K562 (cell line): ENCODE data around the gene CHCHD6. TPM values are rescaled to one million over a fixed set of nuclear protein-coding genes. Genes with fewer than 3 reads are reported as not detected.

Source experiments
- ATAC-seq: fragments of 200-7000 bp; cut with Tn5 transposase; 3 replicates; pipeline ENCODE4 v1.9.1; 2020; ENCODE audit warnings: moderate library complexity
- BruUV-seq: library from RNA; stranded (reverse); fragments of 400-500 nt; replicated peaks from 2 replicates; lab custom pipeline; 2021; lab: Mats Ljungman, UMichigan
- CTCF ChIA-PET: fragments of 300-600 bp; formaldehyde crosslinking; extraction: SDS; loops from one replicate; lab custom pipeline; 2021; ENCODE audit warnings: low intra/inter-chr PET ratio; lab: Yijun Ruan, JAX
- POLR2A ChIA-PET: fragments of 300-600, 350-650 bp; sonication (Branson Sonifier 250); formaldehyde crosslinking; extraction: SDS; loops from one replicate; lab custom pipeline; 2021; ENCODE audit warnings: antibody characterized with exemption, inconsistent platforms; lab: Yijun Ruan, JAX
- DNase-seq, 4 experiments: peaks; one replicate each; pipeline versions ENCODE4 v3.0.0 to v3.0.0-alpha.2; 2011 to 2018; ENCODE audit warnings: low spot score in 3 of 4, mixed read lengths in 3 of 4; ENCODE audit errors: extremely low read depth in 1 of 4
- FAIRE-seq: peaks from 2 replicates; lab custom pipeline; 2011; peaks lifted over from hg19 to GRCh38; lab: Jason Lieb, UNC
- H2AFZ ChIP-seq: 2 replicates; pipeline ENCODE4 v1.6.0; 2011; ENCODE audit warnings: low read depth, low read length, control low read depth, inconsistent platforms
- H3K27ac ChIP-seq: fragments of 200-600 bp; 3 replicates; pipeline ENCODE4 v1.8.0; 2011; ENCODE audit warnings: low read depth, mild to moderate bottlenecking, control low read depth, inconsistent platforms, low read length, moderate library complexity, mixed read lengths; ENCODE audit errors: extremely low read depth
- H3K27me3 ChIP-seq, 2 experiments: fragments of 300-600 bp in 1 of 2; 2 replicates in 1 of 2; 3 replicates in 1 of 2; pipeline versions ENCODE4 v1.6.0 to v1.8.0; 2011; ENCODE audit warnings: inconsistent platforms in 2 of 2, low read length in 2 of 2, mild to moderate bottlenecking in 1 of 2, mixed read lengths in 1 of 2, moderate library complexity in 1 of 2; ENCODE audit not compliant: control insufficient read depth in 2 of 2, insufficient read depth in 2 of 2
- H3K36me3 ChIP-seq: fragments of 300-600 bp; 3 replicates; pipeline ENCODE4 v1.8.0; 2011; ENCODE audit warnings: mild to moderate bottlenecking, low read length, inconsistent platforms; ENCODE audit not compliant: control insufficient read depth, insufficient read depth
- H3K4me1 ChIP-seq, 2 experiments: fragments of 200-600 bp in 1 of 2; replicated peaks in 1 of 2; 2 replicates in 1 of 2; 3 replicates in 1 of 2; pipeline versions ENCODE4 v1.5.1 to v1.8.0; 2011; ENCODE audit warnings: inconsistent platforms in 2 of 2, low read length in 2 of 2, mild to moderate bottlenecking in 1 of 2, mixed read lengths in 1 of 2, moderate library complexity in 1 of 2; ENCODE audit not compliant: control insufficient read depth in 2 of 2, insufficient read depth in 2 of 2
- H3K4me2 ChIP-seq: 2 replicates; pipeline ENCODE4 v1.6.1; 2011; ENCODE audit warnings: low read length, control low read depth, inconsistent platforms, mixed read lengths; ENCODE audit not compliant: insufficient read depth
- H3K4me3 ChIP-seq: fragments of 200-600 bp; sonication (generic), shearing (Covaris generic); 2 replicates; pipeline ENCODE4 v1.5.1; 2016; ENCODE audit warnings: control low read depth, inconsistent platforms
- H3K79me2 ChIP-seq: fragments of 200-600 bp; 3 replicates; pipeline ENCODE4 v1.8.0; 2011; ENCODE audit warnings: low read length, inconsistent platforms; ENCODE audit not compliant: control insufficient read depth, insufficient read depth
- H3K9ac ChIP-seq, 2 experiments: 2 replicates each; pipeline versions ENCODE4 v1.6.0 to v1.6.1; 2011; ENCODE audit warnings: low read depth in 2 of 2, low read length in 2 of 2, control low read depth in 1 of 2, inconsistent platforms in 1 of 2, mild to moderate bottlenecking in 1 of 2, mixed read lengths in 1 of 2; ENCODE audit not compliant: insufficient read depth in 1 of 2
- H3K9me1 ChIP-seq: one replicate; pipeline ENCODE4 v1.6.0; 2011; ENCODE audit warnings: inconsistent platforms, mild to moderate bottlenecking, low read length, moderate library complexity; ENCODE audit not compliant: control insufficient read depth, insufficient read depth
- H3K9me3 ChIP-seq: replicated peaks from 2 replicates; pipeline ENCODE4 v1.5.1; 2011; ENCODE audit warnings: low read depth, low read length, inconsistent platforms; ENCODE audit not compliant: control insufficient read depth, insufficient read depth
- H4K20me1 ChIP-seq: replicated peaks from 2 replicates; pipeline ENCODE4 v1.6.1; 2011; ENCODE audit warnings: low read length, inconsistent platforms, mixed read lengths; ENCODE audit not compliant: control insufficient read depth, insufficient read depth
- DMBX1 ChIP-seq: fragments of 250-450 bp; sonication (Bioruptor Pico); IDR thresholded peaks from 2 replicates; pipeline ENCODE4 v1.8.0; 2022; ENCODE audit warnings: inconsistent platforms, mild to moderate bottlenecking, moderate library complexity, borderline replicate concordance
- E2F4 ChIP-seq: sonication (generic); formaldehyde crosslinking; IDR thresholded peaks from 2 replicates; pipeline ENCODE4 v1.8.0; 2022; ENCODE audit warnings: mild to moderate bottlenecking, low read depth, missing genetic modification reagents
- MEF2D ChIP-seq: conservative IDR thresholded peaks from 2 replicates; pipeline ENCODE4 v1.6.1; 2016; ENCODE audit warnings: low read depth, missing genetic modification characterization, missing compliant biosample characterization
- MTF1 ChIP-seq: fragments of 250-450 bp; sonication (Bioruptor Pico); IDR thresholded peaks from 2 replicates; pipeline ENCODE4 v1.9.0; 2021; ENCODE audit warnings: moderate library complexity, mild to moderate bottlenecking, inconsistent platforms, borderline replicate concordance
- NR4A1 ChIP-seq, 2 experiments: fragments of 250-450 bp in 1 of 2; fragments of 450-650 bp in 1 of 2; sonication (Bioruptor Pico) in 1 of 2; IDR thresholded peaks; 2 replicates each; pipeline versions ENCODE4 v1.4.0 to v1.6.1; 2016 to 2020; ENCODE audit warnings: mild to moderate bottlenecking in 2 of 2, missing compliant biosample characterization in 1 of 2, missing genetic modification characterization in 1 of 2, moderate library complexity in 1 of 2
- RNF2 ChIP-seq: sonication (generic); IDR thresholded peaks from 2 replicates; pipeline ENCODE4 v1.6.1; 2016
- ZBTB1 ChIP-seq: sonication (generic); formaldehyde crosslinking; IDR thresholded peaks from 2 replicates; pipeline ENCODE4 v1.8.1; 2023; ENCODE audit warnings: missing genetic modification reagents, low read depth, mild to moderate bottlenecking, borderline replicate concordance
- ZFPM2 ChIP-seq: fragments of 250-450 bp; sonication (Bioruptor Pico); IDR thresholded peaks from 2 replicates; pipeline ENCODE4 v1.5.1; 2022; ENCODE audit warnings: mild to moderate bottlenecking
- ZNF175 ChIP-seq: fragments of 200-800 bp; sonication (Bioruptor generic); IDR thresholded peaks from 2 replicates; pipeline ENCODE4 v1.6.1; 2016; ENCODE audit warnings: low read depth, mild to moderate bottlenecking, missing genetic modification characterization, missing compliant biosample characterization
- ZNF431 ChIP-seq: sonication (generic); formaldehyde crosslinking; IDR thresholded peaks from 2 replicates; pipeline ENCODE4 v1.8.0; 2022; ENCODE audit warnings: mild to moderate bottlenecking, missing genetic modification reagents
- ZNF518B ChIP-seq: fragments of 250-450 bp; sonication (Bioruptor Pico); IDR thresholded peaks from 2 replicates; pipeline ENCODE4 v1.5.0; 2021; ENCODE audit warnings: mild to moderate bottlenecking, moderate library complexity
- WGBS: fragments of 100-300 bp; shearing (Covaris generic); methylation state at CpG from one replicate; pipeline ENCODE4 v1.1.6; 2016; ENCODE audit warnings: low coverage, mixed read lengths; ENCODE audit not compliant: insufficient coverage; ENCODE audit errors: missing lambda C conversion rate; 5-methylcytosine and 5-hydroxymethylcytosine counted together
- in situ Hi-C: fragments of 300-500 bp; cut with MboI; formaldehyde crosslinking; loops from 4 replicates; pipeline ENCODE4 v1.15.0; 2018; ENCODE audit warnings: inconsistent platforms, mixed read lengths
- intact Hi-C: fragments of 100-400 bp; cut with micrococcal nuclease; formaldehyde crosslinking; loops from 2 replicates; pipeline ENCODE4 v1.14.2; 2022
- polyA plus RNA-seq, 8 experiments: library from polyadenylated mRNA; depleted of rRNA in 4 of 8; stranded (reverse) in 5 of 8; unstranded in 3 of 8; fragments of >200 nt; fragmentation: Nextera tagmentation in 2 of 8; fragmentation: Illumina TruSeq in 1 of 8; extraction: Ambion mirVana in 2 of 8; extraction: Trizol in 1 of 8; gene quantifications; 2 replicates each; pipeline versions ENCODE4 v1.2.1 to v1.2.3, GENCODE V29; 2011 to 2014; ENCODE audit warnings: inconsistent platforms in 1 of 8, missing spikeins in 1 of 8
- total RNA-seq, 7 experiments: library from RNA; depleted of rRNA in 6 of 7; stranded (reverse); fragments of >200 nt in 6 of 7; fragmentation: Illumina TruSeq in 2 of 7; extraction: Trizol in 2 of 7; gene quantifications; 2 replicates each; pipeline versions ENCODE4 v1.2.1 to v1.2.3, GENCODE V29; 2011 to 2021; ENCODE audit warnings: low replicate concordance in 1 of 7

The CHCHD6 gene
- total and polyA plus RNA-seq, 9 of the 15 experiments (the other 6 are each of a cell fraction or from before 2014, with no cell fraction given) = 4.6 to 18.6 (median 10.9) TPM

GRCh38 chr3:126957776-126958637, 254.0 kb downstream of the CHCHD6 start:
- H3K9me3 ChIP-seq = no peaks in the 10 kb centered on the region
- no peak overlapping the region for H3K27ac ChIP-seq
- in situ Hi-C loops = no loop called here
- ChIA-PET CTCF (no interaction called here), POLR2A (interaction anchor here (0.6 kb wide), 1 partner anchor 15 kb away, joined by 3 read pairs; no protein-coding TSS in a partner anchor)
- no peaks in the 10 kb centered on the region for H3K9me1 ChIP-seq
- intact Hi-C loops = no loop called here
- H3K4me2 ChIP-seq = no peak overlapping the region
- no peak for ATAC-seq
- TF ChIP-seq NR4A1 (CRISPR knock-in tag; IDR thresholded peaks at IDR 0.05) = no peak
- no peak for TF ChIP-seq NR4A1 (tag; IDR thresholded peaks at IDR 0.05)
- no peak for TF ChIP-seq MTF1 (CRISPR knock-in tag)
- TF ChIP-seq MEF2D = no peak
- TF ChIP-seq ZNF431 = no peak
- no peak for TF ChIP-seq ZBTB1 (CRISPR knock-in tag)
- TF ChIP-seq RNF2 = no peak
- no peak for TF ChIP-seq ZFPM2 (CRISPR knock-in tag)
- no peak for TF ChIP-seq DMBX1
- no peak for TF ChIP-seq ZNF518B (CRISPR knock-in tag)
- no peak for TF ChIP-seq E2F4 (CRISPR knock-in tag)
- no peak for TF ChIP-seq ZNF175
- TF ChIP-seq, all 486 proteins: peak for 0
- DNase-seq (no peak), FAIRE-seq (no peak)
- Histone ChIP-seq H3K4me1 (peaks cover 9 to 28% of the 10 kb centered on the region in 2 experiments; a peak in 4 of 5 replicates), H3K4me3 (no peak overlapping the region), H4K20me1 (no peaks in the 10 kb centered on the region), H3K9ac (no peak overlapping the region; a peak in 1 of 4 replicates), H2AFZ (no peak overlapping the region), H3K36me3 (no peaks in the 10 kb centered on the region), H3K79me2 (no peaks in the 10 kb centered on the region; the same call in 2 of the 3 replicates), H3K27me3 (no peaks in the 10 kb centered on the region)
- BruUV-seq = no TSS peak
- 70% methylated on average over 9 of the region's 14 CpGs for WGBS
